ENCODE data around the gene HLF. TPM values are rescaled to one million over a fixed set of nuclear protein-coding genes. Genes with fewer than 3 reads are reported as not detected.

Gene HLF
- total RNA-seq, 1 experiment from 2014 or later, result 1.5 TPM

DNA sequence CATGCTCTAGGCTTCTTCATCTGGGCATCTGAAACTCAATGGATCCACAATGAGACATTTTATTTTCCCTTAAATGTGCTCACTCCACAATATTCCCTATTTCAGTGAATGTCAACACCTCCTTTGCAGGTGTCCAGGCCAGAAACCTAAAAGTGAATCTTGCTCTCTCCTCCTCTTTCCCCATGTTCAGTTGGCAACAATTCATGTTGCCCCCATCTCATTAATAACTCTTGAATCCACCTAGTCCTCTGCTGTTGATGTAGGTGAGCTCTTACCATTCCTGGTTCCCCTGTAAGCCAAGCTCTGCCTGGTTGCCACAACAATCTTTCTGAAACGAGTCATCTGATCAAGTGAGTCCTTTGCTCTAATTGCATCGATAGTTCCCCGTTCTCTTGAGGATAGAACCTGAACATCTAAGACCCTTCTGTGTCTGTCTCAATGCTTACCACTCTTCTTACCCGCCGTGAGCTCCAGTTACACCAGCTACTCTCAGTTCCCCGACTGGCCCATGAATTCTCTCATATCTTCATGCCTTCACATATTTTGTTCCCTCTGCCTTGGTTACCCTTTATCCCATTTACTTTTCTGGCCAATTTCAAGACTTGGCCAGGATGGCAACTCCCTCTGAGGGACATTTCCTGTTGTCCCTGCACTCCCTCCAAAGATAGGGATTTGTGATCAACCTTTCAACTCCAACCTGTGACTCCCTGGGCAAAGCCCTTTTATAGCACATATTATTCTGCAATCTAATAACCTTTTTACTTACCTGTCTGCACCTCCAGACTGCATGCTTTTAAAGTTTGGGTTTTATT lies 35.9 kb downstream of the HLF start:
- no peak overlapping the region for H2AFZ ChIP-seq (ENCODE audit: low read depth, low read length, poor library complexity, severe bottlenecking)
- H3K4me1 ChIP-seq (ENCODE audit: control insufficient read depth in 1 of 2, insufficient read depth in 2 of 2, low read length in 2 of 2), result no peaks in the 10 kb centered on the region
- no peak overlapping the region for H3K27ac ChIP-seq (ENCODE audit: low read depth, low read length)
- no peak for DNase-seq (ENCODE audit: low read depth, low spot score)
- H3K79me2 ChIP-seq (ENCODE audit: insufficient read depth, low read length), result no peaks in the 10 kb centered on the region
- no peak overlapping the region for H3K4me3 ChIP-seq (replicated peaks in 1 of 2; ENCODE audit: low read depth in 1 of 2, low read length in 2 of 2)
- H3K9me3 ChIP-seq (ENCODE audit: control insufficient read depth in 1 of 2, insufficient read depth in 1 of 2, low read depth in 1 of 2, low read length in 2 of 2), result no peaks in the 10 kb centered on the region
- intact Hi-C loops (cut with micrococcal nuclease), result no loop called here
- RAD21 ChIA-PET (ENCODE audit: low non-redundant PET in 1 of 2, low total read pairs in 2 of 2, uncharacterized antibody in 2 of 2, unreplicated experiment in 2 of 2), result no interaction called here
- H3K36me3 ChIP-seq (ENCODE audit: control insufficient read depth in 1 of 2, insufficient read depth in 2 of 2, low read length in 2 of 2), result no peaks in the 10 kb centered on the region
- CTCF ChIA-PET, result interaction anchor here (1.0 kb wide), 1 partner anchor 179 kb away, joined by 3 read pairs; no protein-coding TSS in a partner anchor
- no peak overlapping the region for H3K9ac ChIP-seq (ENCODE audit: low read length)
- no peak for TF ChIP-seq JUND (IDR thresholded peaks at IDR 0.05)
- TF ChIP-seq, protein P1, sequence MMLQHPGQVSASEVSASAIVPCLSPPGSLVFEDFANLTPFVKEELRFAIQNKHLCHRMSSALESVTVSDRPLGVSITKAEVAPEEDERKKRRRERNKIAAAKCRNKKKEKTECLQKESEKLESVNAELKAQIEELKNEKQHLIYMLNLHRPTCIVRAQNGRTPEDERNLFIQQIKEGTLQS (IDR thresholded peaks at IDR 0.05), result no peak
- no peak for TF ChIP-seq YY1 (IDR thresholded peaks at IDR 0.05; ENCODE audit: extremely low read depth, insufficient replicate concordance, low read depth, low read length)
- TF ChIP-seq POLR2AphosphoS5 (IDR thresholded peaks at IDR 0.05; ENCODE audit: low read depth, low read length), result no peak
- no peak for TF ChIP-seq RAD21 (IDR thresholded peaks at IDR 0.05; ENCODE audit: low read depth)
- TF ChIP-seq, protein P2, sequence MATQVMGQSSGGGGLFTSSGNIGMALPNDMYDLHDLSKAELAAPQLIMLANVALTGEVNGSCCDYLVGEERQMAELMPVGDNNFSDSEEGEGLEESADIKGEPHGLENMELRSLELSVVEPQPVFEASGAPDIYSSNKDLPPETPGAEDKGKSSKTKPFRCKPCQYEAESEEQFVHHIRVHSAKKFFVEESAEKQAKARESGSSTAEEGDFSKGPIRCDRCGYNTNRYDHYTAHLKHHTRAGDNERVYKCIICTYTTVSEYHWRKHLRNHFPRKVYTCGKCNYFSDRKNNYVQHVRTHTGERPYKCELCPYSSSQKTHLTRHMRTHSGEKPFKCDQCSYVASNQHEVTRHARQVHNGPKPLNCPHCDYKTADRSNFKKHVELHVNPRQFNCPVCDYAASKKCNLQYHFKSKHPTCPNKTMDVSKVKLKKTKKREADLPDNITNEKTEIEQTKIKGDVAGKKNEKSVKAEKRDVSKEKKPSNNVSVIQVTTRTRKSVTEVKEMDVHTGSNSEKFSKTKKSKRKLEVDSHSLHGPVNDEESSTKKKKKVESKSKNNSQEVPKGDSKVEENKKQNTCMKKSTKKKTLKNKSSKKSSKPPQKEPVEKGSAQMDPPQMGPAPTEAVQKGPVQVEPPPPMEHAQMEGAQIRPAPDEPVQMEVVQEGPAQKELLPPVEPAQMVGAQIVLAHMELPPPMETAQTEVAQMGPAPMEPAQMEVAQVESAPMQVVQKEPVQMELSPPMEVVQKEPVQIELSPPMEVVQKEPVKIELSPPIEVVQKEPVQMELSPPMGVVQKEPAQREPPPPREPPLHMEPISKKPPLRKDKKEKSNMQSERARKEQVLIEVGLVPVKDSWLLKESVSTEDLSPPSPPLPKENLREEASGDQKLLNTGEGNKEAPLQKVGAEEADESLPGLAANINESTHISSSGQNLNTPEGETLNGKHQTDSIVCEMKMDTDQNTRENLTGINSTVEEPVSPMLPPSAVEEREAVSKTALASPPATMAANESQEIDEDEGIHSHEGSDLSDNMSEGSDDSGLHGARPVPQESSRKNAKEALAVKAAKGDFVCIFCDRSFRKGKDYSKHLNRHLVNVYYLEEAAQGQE (IDR thresholded peaks at IDR 0.05; ENCODE audit: low read depth), result no peak
- no peak for TF ChIP-seq FOSL1 (IDR thresholded peaks at IDR 0.05; ENCODE audit: low read depth)
- no peak for TF ChIP-seq EZH2phosphoT487 (IDR thresholded peaks at IDR 0.05; ENCODE audit: borderline replicate concordance)
- TF ChIP-seq SIN3A (IDR thresholded peaks at IDR 0.05; ENCODE audit: low read depth), result no peak
- no peak for TF ChIP-seq SP1 (IDR thresholded peaks at IDR 0.05; ENCODE audit: low read depth)
- TF ChIP-seq CEBPB (IDR thresholded peaks at IDR 0.05; ENCODE audit: low read depth), result no peak
- TF ChIP-seq ZNF274 (IDR thresholded peaks at IDR 0.05; ENCODE audit: low read depth, low read length), result no peak
- H3K27me3 ChIP-seq (ENCODE audit: insufficient read depth, low read length), result no peaks in the 10 kb centered on the region
- POLR2A ChIA-PET, result no interaction called here
- no peak for ATAC-seq
- H3K4me2 ChIP-seq (ENCODE audit: low read length), result no peak overlapping the region
- BruUV-seq (replicated peaks), result no TSS peak
- no peaks in the 10 kb centered on the region for H3K9me2 ChIP-seq (ENCODE audit: insufficient read depth)
- H4K20me1 ChIP-seq (ENCODE audit: insufficient read depth), result no peaks in the 10 kb centered on the region

Measured in HCT116 (cell line).